Immature natural killer cell (primary cell): ENCODE results near the gene SIT1. TPM values are rescaled to one million over a fixed set of nuclear protein-coding genes. Genes with fewer than 3 reads are reported as not detected.

Source experiments
- DNase-seq, 3 donors: peaks; one replicate each; pipeline ENCODE4 v3.0.0; 2022; ENCODE audit warnings: mixed read lengths in 1 of 3
- H3K27ac Mint-ChIP-seq, 6 donors: one replicate each; pipeline ENCODE4 v1.8.0; 2020; ENCODE audit warnings: mixed read lengths in 6 of 6, mild to moderate bottlenecking in 5 of 6, inconsistent platforms in 4 of 6, moderate library complexity in 3 of 6
- H3K27me3 Mint-ChIP-seq, 3 donors: one replicate each; pipeline ENCODE4 v1.8.0; 2020 to 2021; ENCODE audit warnings: low read depth in 3 of 3, mild to moderate bottlenecking in 3 of 3, mixed read lengths in 3 of 3, moderate library complexity in 3 of 3, inconsistent platforms in 1 of 3
- H3K36me3 Mint-ChIP-seq, 3 donors: one replicate each; pipeline ENCODE4 v1.8.0; 2020; ENCODE audit warnings: mixed read lengths in 3 of 3, inconsistent platforms in 2 of 3, mild to moderate bottlenecking in 2 of 3
- H3K4me1 Mint-ChIP-seq, 2 donors: one replicate each; pipeline ENCODE4 v1.8.0; 2020; ENCODE audit warnings: inconsistent platforms in 2 of 2, mild to moderate bottlenecking in 2 of 2, mixed read lengths in 2 of 2, moderate library complexity in 1 of 2
- H3K4me3 Mint-ChIP-seq, 5 donors: one replicate each; pipeline ENCODE4 v1.8.0; 2020; ENCODE audit warnings: mild to moderate bottlenecking in 5 of 5, mixed read lengths in 5 of 5, inconsistent platforms in 3 of 5, moderate library complexity in 3 of 5
- H3K9me3 Mint-ChIP-seq, 6 donors: one replicate each; pipeline ENCODE4 v1.8.0; 2020; ENCODE audit warnings: mild to moderate bottlenecking in 6 of 6, mixed read lengths in 6 of 6, inconsistent platforms in 4 of 6, moderate library complexity in 3 of 6
- polyA plus RNA-seq, 3 donors: library from polyadenylated mRNA; unstranded; fragments of 300-500 nt; fragmentation: Illumina TruSeq; gene quantifications; one replicate each; pipeline ENCODE4 v1.2.3, GENCODE V29; 2021

The SIT1 gene
- polyA plus RNA-seq, 3 donors from 2014 or later: 0.26 to 1.4 (median 0.49) TPM

- Mint-ChIP-seq H3K4me1 (peaks cover 75 to 85% of the 10 kb centered on the region in 2 donors), H3K9me3 (peaks cover 0 to 5% (median 3%) of the 10 kb centered on the region in 6 donors), H3K36me3 (peaks cover 13 to 24% (median 23%) of the 10 kb centered on the region in 3 donors), H3K27me3 (peaks cover 8 to 23% (median 18%) of the 10 kb centered on the region in 3 donors), H3K27ac (peak overlapping the region; percentile 89 to 96 (median 92)), H3K4me3 (peak overlapping the region; percentile 56 to 83 (median 77))
- DNase-seq: no peak
These were observed 11.7 kb upstream of the SIT1 start for GRCh38 chr9:35662437-35662836.

GRCh38 chr9:35661756-35662350 lies 11.1 kb upstream of the SIT1 start:
- Mint-ChIP-seq H3K27ac (peak overlapping the region; percentile 89 to 96 (median 92)), H3K4me1 (peaks cover 81 to 91% of the 10 kb centered on the region in 2 donors)
- DNase-seq: peak; percentile 51 to 53 (median 52)

GRCh38 chr9:35660966-35661415 lies 10.3 kb upstream of the SIT1 start:
- Mint-ChIP-seq H3K27me3 (peaks cover 11 to 32% (median 27%) of the 10 kb centered on the region in 3 donors), H3K4me1 (peaks cover 87 to 96% of the 10 kb centered on the region in 2 donors), H3K4me3 (peak overlapping the region; percentile 33 to 66 (median 52)), H3K36me3 (peaks cover 13 to 24% (median 23%) of the 10 kb centered on the region in 3 donors), H3K27ac (peak overlapping the region; percentile 81 to 96 (median 91)), H3K9me3 (peaks cover 0 to 5% (median 3%) of the 10 kb centered on the region in 6 donors)
- DNase-seq: no peak

More at GRCh38 chr9:35661756-35662350, 11.1 kb upstream of the SIT1 start:
- peak overlapping the region; percentile 56 to 83 (median 77) for H3K4me3 Mint-ChIP-seq
- peaks cover 11 to 28% (median 24%) of the 10 kb centered on the region in 3 donors for H3K27me3 Mint-ChIP-seq
- peaks cover 13 to 24% (median 23%) of the 10 kb centered on the region in 3 donors for H3K36me3 Mint-ChIP-seq
- H3K9me3 Mint-ChIP-seq: peaks cover 0 to 5% (median 3%) of the 10 kb centered on the region in 6 donors

- peak overlapping the region; percentile 81 to 91 (median 89) for H3K4me3 Mint-ChIP-seq
- peak overlapping the region; percentile 89 to 100 (median 92) for H3K27ac Mint-ChIP-seq
- H3K9me3 Mint-ChIP-seq: peaks cover 0 to 5% (median 3%) of the 10 kb centered on the region in 6 donors
- peaks cover 78 to 85% of the 10 kb centered on the region in 2 donors for H3K4me1 Mint-ChIP-seq
- H3K36me3 Mint-ChIP-seq: peaks cover 13 to 24% (median 23%) of the 10 kb centered on the region in 3 donors
- H3K27me3 Mint-ChIP-seq: peaks cover 11 to 30% (median 26%) of the 10 kb centered on the region in 3 donors
- DNase-seq: no peak
These were observed 8.6 kb upstream of the SIT1 start for GRCh38 chr9:35659340-35659739.

- no peak for DNase-seq
- peak overlapping the region; percentile 81 to 91 (median 89) for H3K4me3 Mint-ChIP-seq
- peak overlapping the region; percentile 89 to 100 (median 92) for H3K27ac Mint-ChIP-seq
- H3K9me3 Mint-ChIP-seq: peaks cover 0 to 5% (median 3%) of the 10 kb centered on the region in 6 donors
- peaks cover 11 to 30% (median 26%) of the 10 kb centered on the region in 3 donors for H3K27me3 Mint-ChIP-seq
- peaks cover 13 to 24% (median 23%) of the 10 kb centered on the region in 3 donors for H3K36me3 Mint-ChIP-seq
- H3K4me1 Mint-ChIP-seq: peaks cover 74 to 84% of the 10 kb centered on the region in 2 donors
These were observed 8.2 kb upstream of the SIT1 start for GRCh38 chr9:35658968-35659220.

- Mint-ChIP-seq H3K9me3 (peaks cover 0 to 5% (median 3%) of the 10 kb centered on the region in 6 donors), H3K4me3 (peak within 1 kb of the TSS; percentile 81 to 91 (median 89)), H3K27me3 (peaks cover 11 to 30% (median 26%) of the 10 kb centered on the region in 3 donors), H3K27ac (peak within 1 kb of the TSS; percentile 97 to 100 (median 99)), H3K4me1 (peaks cover 70 to 78% of the 10 kb centered on the region in 2 donors), H3K36me3 (peaks cover 13 to 24% (median 23%) of the 10 kb centered on the region in 3 donors)
- DNase-seq: peak; percentile 91 to 93 (median 93)
These were observed 7.6 kb upstream of the SIT1 start, which contains the start of gene CCDC107 for GRCh38 chr9:35658137-35658967. CCDC107 (plus strand) TSS chr9:35658292; CDS start chr9:35658380, 88 bp downstream.

GRCh38 chr9:35657546-35658136 lies 6.9 kb upstream of the SIT1 start, which contains the start of gene RMRP:
RMRP (minus strand) TSS chr9:35658019.
- Mint-ChIP-seq H3K9me3 (peaks cover 0 to 5% (median 3%) of the 10 kb centered on the region in 6 donors), H3K27ac (peak within 1 kb of the TSS; percentile 97 to 100 (median 99)), H3K36me3 (peaks cover 13 to 24% (median 23%) of the 10 kb centered on the region in 3 donors), H3K4me3 (peak within 1 kb of the TSS; percentile 81 to 91 (median 89)), H3K4me1 (peaks cover 63 to 71% of the 10 kb centered on the region in 2 donors), H3K27me3 (peaks cover 11 to 30% (median 26%) of the 10 kb centered on the region in 3 donors)
- peak; percentile 90 to 94 (median 93) for DNase-seq

GRCh38 chr9:35656831-35657545 lies 6.3 kb upstream of the SIT1 start:
- peaks cover 12 to 23% (median 23%) of the 10 kb centered on the region in 3 donors for H3K36me3 Mint-ChIP-seq
- peaks cover 0 to 5% (median 3%) of the 10 kb centered on the region in 6 donors for H3K9me3 Mint-ChIP-seq
- H3K4me1 Mint-ChIP-seq: peaks cover 56 to 65% of the 10 kb centered on the region in 2 donors
- H3K27me3 Mint-ChIP-seq: peaks cover 11 to 30% (median 24%) of the 10 kb centered on the region in 3 donors
- H3K4me3 Mint-ChIP-seq: peak overlapping the region; percentile 81 to 91 (median 87)
- DNase-seq: no peak
- H3K27ac Mint-ChIP-seq: peak overlapping the region; percentile 97 to 100 (median 99)

- Mint-ChIP-seq H3K27ac (peak overlapping the region; percentile 97 to 100 (median 99)), H3K4me1 (peaks cover 51 to 61% of the 10 kb centered on the region in 2 donors), H3K27me3 (peaks cover 11 to 30% (median 24%) of the 10 kb centered on the region in 3 donors), H3K36me3 (peaks cover 8 to 19% (median 19%) of the 10 kb centered on the region in 3 donors), H3K9me3 (peaks cover 0 to 5% (median 3%) of the 10 kb centered on the region in 6 donors), H3K4me3 (peak overlapping the region; percentile 81 to 91 (median 87))
- peak; percentile 46 to 50 (median 48) for DNase-seq
These were observed 5.6 kb upstream of the SIT1 start for GRCh38 chr9:35656348-35656747.

GRCh38 chr9:35653611-35654010 lies 2.9 kb upstream of the SIT1 start:
- Mint-ChIP-seq H3K27ac (no peak overlapping the region), H3K4me3 (no peak overlapping the region), H3K27me3 (peaks cover 13 to 21% (median 20%) of the 10 kb centered on the region in 3 donors), H3K9me3 (peaks cover 0 to 5% (median 3%) of the 10 kb centered on the region in 6 donors), H3K36me3 (no peaks in the 10 kb centered on the region), H3K4me1 (peaks cover 41 to 50% of the 10 kb centered on the region in 2 donors)
- no peak for DNase-seq

GRCh38 chr9:35652829-35653209 lies 2.1 kb upstream of the SIT1 start:
- Mint-ChIP-seq H3K27me3 (peaks cover 8 to 16% (median 14%) of the 10 kb centered on the region in 3 donors), H3K4me3 (no peak overlapping the region), H3K4me1 (peaks cover 47 to 54% of the 10 kb centered on the region in 2 donors), H3K36me3 (no peaks in the 10 kb centered on the region), H3K27ac (no peak overlapping the region), H3K9me3 (peaks cover 0 to 2% (median 1%) of the 10 kb centered on the region in 6 donors)
- no peak for DNase-seq

- no peak overlapping the region for H3K4me3 Mint-ChIP-seq
- no peaks in the 10 kb centered on the region for H3K36me3 Mint-ChIP-seq
- H3K4me1 Mint-ChIP-seq: peaks cover 47 to 54% of the 10 kb centered on the region in 2 donors
- no peak for DNase-seq
- H3K27ac Mint-ChIP-seq: no peak overlapping the region
- H3K9me3 Mint-ChIP-seq: no peaks in the 10 kb centered on the region
- peaks cover 8 to 16% (median 14%) of the 10 kb centered on the region in 3 donors for H3K27me3 Mint-ChIP-seq
These were observed 1.5 kb upstream of the SIT1 start for GRCh38 chr9:35651956-35652828.
